Naive thymus-derived CD4-positive, alpha-beta T cell (primary cell): ENCODE data around the gene SNRPN. TPM values are rescaled to one million over a fixed set of nuclear protein-coding genes. Genes with fewer than 3 reads are reported as not detected.

Experiments used
- ATAC-seq: fragments of 150-1000 bp; cut with Tn5 transposase; 2 replicates; pipeline ENCODE4 v1.10.0; 2021; ENCODE audit warnings: mild to moderate bottlenecking, moderate library complexity
- CTCF ChIA-PET: fragments of 350-600 bp; sonication (Branson Sonifier 250); formaldehyde crosslinking; loops from one replicate; lab custom pipeline; 2021; ENCODE audit warnings: antibody characterized with exemption; lab: Charles Lee
- POLR2A ChIA-PET: fragments of 350-600 bp; sonication (Branson Sonifier 250); formaldehyde crosslinking; loops from one replicate; lab custom pipeline; 2021; ENCODE audit warnings: antibody characterized with exemption, inconsistent platforms; lab: Charles Lee
- DNase-seq, 9 donors: peaks; one replicate each; pipeline versions ENCODE4 v3.0.0 to v3.0.0-alpha.2; 2020 to 2022; ENCODE audit warnings: mixed read lengths in 1 of 9
- H3K27ac ChIP-seq: one replicate; pipeline ENCODE4 v1.7.0; 2013; ENCODE audit warnings: mild to moderate bottlenecking, low read depth, low read length, moderate library complexity
- H3K27me3 ChIP-seq, 2 donors: one replicate each; pipeline ENCODE4 v1.7.0; 2013; ENCODE audit warnings: low read length in 2 of 2, mild to moderate bottlenecking in 2 of 2, moderate library complexity in 2 of 2; ENCODE audit not compliant: control insufficient read depth in 2 of 2, insufficient read depth in 2 of 2
- H3K36me3 ChIP-seq, 3 experiments: 1 replicate in 2 of 3; 2 replicates in 1 of 3; pipeline ENCODE4 v1.7.0; 2013; ENCODE audit warnings: low read length in 3 of 3, mild to moderate bottlenecking in 3 of 3, moderate library complexity in 1 of 3; ENCODE audit not compliant: insufficient read depth in 3 of 3, control insufficient read depth in 2 of 3
- H3K4me1 ChIP-seq, 2 donors: one replicate each; pipeline ENCODE4 v1.7.0; 2013; ENCODE audit warnings: low read length in 2 of 2, mild to moderate bottlenecking in 2 of 2, moderate library complexity in 1 of 2; ENCODE audit not compliant: control insufficient read depth in 2 of 2, insufficient read depth in 2 of 2
- H3K4me3 ChIP-seq: 2 replicates; pipeline ENCODE4 v1.7.0; 2013; ENCODE audit warnings: mild to moderate bottlenecking, low read length
- H3K9me3 ChIP-seq, 3 experiments: 1 replicate in 2 of 3; 2 replicates in 1 of 3; pipeline ENCODE4 v1.7.0; 2013; ENCODE audit warnings: low read length in 3 of 3; ENCODE audit not compliant: control insufficient read depth in 2 of 3
- H3K27ac Mint-ChIP-seq, 9 donors: one replicate each; pipeline ENCODE4 v1.8.0; 2020 to 2022; ENCODE audit warnings: mixed read lengths in 9 of 9, mild to moderate bottlenecking in 8 of 9, moderate library complexity in 5 of 9, inconsistent platforms in 2 of 9
- H3K27me3 Mint-ChIP-seq, 5 donors: one replicate each; pipeline ENCODE4 v1.8.0; 2021 to 2022; ENCODE audit warnings: mixed read lengths in 5 of 5, mild to moderate bottlenecking in 1 of 5
- H3K36me3 Mint-ChIP-seq, 5 donors: one replicate each; pipeline ENCODE4 v1.8.0; 2020 to 2022; ENCODE audit warnings: mixed read lengths in 5 of 5, mild to moderate bottlenecking in 3 of 5, inconsistent platforms in 1 of 5
- H3K4me1 Mint-ChIP-seq, 7 donors: one replicate each; pipeline ENCODE4 v1.8.0; 2020 to 2022; ENCODE audit warnings: mixed read lengths in 7 of 7, mild to moderate bottlenecking in 3 of 7, inconsistent platforms in 1 of 7
- H3K4me3 Mint-ChIP-seq, 10 donors: one replicate each; pipeline ENCODE4 v1.8.0; 2020 to 2022; ENCODE audit warnings: mild to moderate bottlenecking in 10 of 10, mixed read lengths in 10 of 10, moderate library complexity in 6 of 10, inconsistent platforms in 2 of 10
- H3K9me3 Mint-ChIP-seq, 11 donors: one replicate each; pipeline ENCODE4 v1.8.0; 2020 to 2022; ENCODE audit warnings: mixed read lengths in 11 of 11, mild to moderate bottlenecking in 4 of 11, inconsistent platforms in 1 of 11, moderate library complexity in 1 of 11
- intact Hi-C, 2 donors: fragments of 100-400 bp; cut with micrococcal nuclease; formaldehyde crosslinking; loops; one replicate each; pipeline ENCODE4 v1.15.1; 2023
- polyA plus RNA-seq, 2 donors: library from polyadenylated mRNA; unstranded; fragments of 300-500 nt; fragmentation: Illumina TruSeq; gene quantifications; one replicate each; pipeline ENCODE4 v1.2.3, GENCODE V29; 2021
- total RNA-seq, 6 experiments: library from RNA in 5 of 6; stranded (reverse) in 5 of 6; gene quantifications; 1 replicate in 5 of 6; 2 replicates in 1 of 6; pipeline ENCODE4 v1.2.3 and lab custom pipeline; 2021 to 2026

SNRPN gene
- total and polyA plus RNA-seq, 7 experiments from 2014 or later: 58.1 to 468 (median 153) TPM

GRCh38 chr15:24976932-24977331, 22.1 kb downstream of the SNRPN start:
- H3K4me3 Mint-ChIP-seq: no peak overlapping the region
- H3K36me3 ChIP-seq: peaks cover 11 to 86% (median 48%) of the 10 kb centered on the region in 3 experiments
- peaks cover 14 to 95% (median 70%) of the 10 kb centered on the region in 11 donors for H3K9me3 Mint-ChIP-seq
- no peaks in the 10 kb centered on the region for H3K4me1 ChIP-seq
- ChIA-PET POLR2A (no interaction called here), CTCF (no interaction called here)
- H3K36me3 Mint-ChIP-seq: peaks cover 32 to 87% (median 77%) of the 10 kb centered on the region in 5 donors
- no peak overlapping the region for H3K27ac ChIP-seq
- no peak for DNase-seq
- ATAC-seq: no peak
- peaks cover 0 to 85% (median 24%) of the 10 kb centered on the region in 3 experiments for H3K9me3 ChIP-seq
- intact Hi-C loops: no loop called here
- peaks cover 0 to 5% (median 0%) of the 10 kb centered on the region in 7 donors for H3K4me1 Mint-ChIP-seq
- H3K27me3 Mint-ChIP-seq: no peaks in the 10 kb centered on the region
- no peak overlapping the region for H3K4me3 ChIP-seq
- H3K27ac Mint-ChIP-seq: no peak overlapping the region
- no peaks in the 10 kb centered on the region for H3K27me3 ChIP-seq

GRCh38 chr15:24977686-24978085, 22.9 kb downstream of the SNRPN start:
- intact Hi-C loops: no loop called here
- Mint-ChIP-seq H3K4me1 (peaks cover 0 to 5% (median 0%) of the 10 kb centered on the region in 7 donors), H3K36me3 (peaks cover 32 to 91% (median 84%) of the 10 kb centered on the region in 5 donors), H3K27ac (no peak overlapping the region), H3K4me3 (no peak overlapping the region), H3K27me3 (no peaks in the 10 kb centered on the region), H3K9me3 (peaks cover 14 to 97% (median 76%) of the 10 kb centered on the region in 11 donors)
- ChIA-PET POLR2A (no interaction called here), CTCF (no interaction called here)
- Histone ChIP-seq H3K4me3 (no peak overlapping the region), H3K9me3 (peaks cover 0 to 87% (median 27%) of the 10 kb centered on the region in 3 experiments), H3K27ac (no peak overlapping the region), H3K36me3 (peaks cover 11 to 94% (median 54%) of the 10 kb centered on the region in 3 experiments), H3K27me3 (no peaks in the 10 kb centered on the region), H3K4me1 (no peaks in the 10 kb centered on the region)
- ATAC-seq (no peak), DNase-seq (no peak)

GRCh38 chr15:24985224-24985623, 30.4 kb downstream of the SNRPN start:
- H3K9me3 ChIP-seq: peaks cover 0 to 73% (median 19%) of the 10 kb centered on the region in 3 experiments
- no peaks in the 10 kb centered on the region for H3K4me1 ChIP-seq
- no peaks in the 10 kb centered on the region for H3K27me3 ChIP-seq
- H3K4me3 Mint-ChIP-seq: no peak overlapping the region
- H3K36me3 Mint-ChIP-seq: peaks cover 25 to 90% (median 83%) of the 10 kb centered on the region in 5 donors
- H3K9me3 Mint-ChIP-seq: peaks cover 16 to 97% (median 67%) of the 10 kb centered on the region in 11 donors
- no peak for DNase-seq
- H3K27ac ChIP-seq: no peak overlapping the region
- CTCF ChIA-PET: no interaction called here
- POLR2A ChIA-PET: interaction anchor here (0.8 kb wide), 1 partner anchor 16 kb away, joined by 3 read pairs; no protein-coding TSS in a partner anchor
- intact Hi-C loops: no loop called here
- peaks cover 0 to 90% (median 16%) of the 10 kb centered on the region in 3 experiments for H3K36me3 ChIP-seq
- H3K4me3 ChIP-seq: no peak overlapping the region
- no peak overlapping the region for H3K27ac Mint-ChIP-seq
- H3K4me1 Mint-ChIP-seq: peaks cover 0 to 4% (median 0%) of the 10 kb centered on the region in 7 donors
- no peaks in the 10 kb centered on the region for H3K27me3 Mint-ChIP-seq
- no peak for ATAC-seq

- Histone ChIP-seq H3K27me3 (no peaks in the 10 kb centered on the region), H3K4me1 (no peaks in the 10 kb centered on the region), H3K4me3 (no peak overlapping the region), H3K9me3 (peaks cover 0 to 80% (median 23%) of the 10 kb centered on the region in 3 experiments), H3K36me3 (peaks cover 0 to 85% (median 15%) of the 10 kb centered on the region in 3 experiments), H3K27ac (no peak overlapping the region)
- intact Hi-C loops: no loop called here
- CTCF ChIA-PET: interaction anchor here (0.6 kb wide), 1 partner anchor 337 kb away, joined by 3 read pairs; no protein-coding TSS in a partner anchor
- H3K27ac Mint-ChIP-seq: no peak overlapping the region
- peaks cover 0 to 4% (median 0%) of the 10 kb centered on the region in 7 donors for H3K4me1 Mint-ChIP-seq
- POLR2A ChIA-PET: no interaction called here
- no peak for ATAC-seq
- no peak for DNase-seq
- H3K4me3 Mint-ChIP-seq: no peak overlapping the region
- peaks cover 25 to 96% (median 75%) of the 10 kb centered on the region in 5 donors for H3K36me3 Mint-ChIP-seq
- H3K9me3 Mint-ChIP-seq: peaks cover 16 to 100% (median 73%) of the 10 kb centered on the region in 11 donors
- no peaks in the 10 kb centered on the region for H3K27me3 Mint-ChIP-seq
These were observed 31.9 kb downstream of the SNRPN start for GRCh38 chr15:24986653-24987052.

GRCh38 chr15:25019434-25019833, 64.6 kb downstream of the SNRPN start:
- Histone ChIP-seq H3K36me3 (peaks cover 0 to 24% (median 4%) of the 10 kb centered on the region in 3 experiments), H3K27ac (no peak overlapping the region), H3K9me3 (peaks cover 0 to 76% (median 17%) of the 10 kb centered on the region in 3 experiments), H3K4me1 (no peaks in the 10 kb centered on the region), H3K27me3 (no peaks in the 10 kb centered on the region), H3K4me3 (no peak overlapping the region)
- Mint-ChIP-seq H3K36me3 (peaks cover 29 to 55% (median 47%) of the 10 kb centered on the region in 5 donors), H3K4me1 (peaks cover 0 to 2% (median 0%) of the 10 kb centered on the region in 7 donors), H3K9me3 (peaks cover 19 to 95% (median 64%) of the 10 kb centered on the region in 11 donors), H3K27me3 (no peaks in the 10 kb centered on the region), H3K27ac (no peak overlapping the region), H3K4me3 (no peak overlapping the region)
- ChIA-PET POLR2A (no interaction called here), CTCF (no interaction called here)
- intact Hi-C loops: no loop called here
- ATAC-seq (no peak), DNase-seq (no peak)

- ATAC-seq (no peak), DNase-seq (no peak)
- Mint-ChIP-seq H3K27ac (no peak overlapping the region), H3K4me3 (no peak overlapping the region), H3K4me1 (peaks cover 0 to 2% (median 0%) of the 10 kb centered on the region in 7 donors), H3K36me3 (peaks cover 32 to 75% (median 61%) of the 10 kb centered on the region in 5 donors), H3K27me3 (no peaks in the 10 kb centered on the region), H3K9me3 (peaks cover 15 to 96% (median 63%) of the 10 kb centered on the region in 11 donors)
- intact Hi-C loops: no loop called here
- Histone ChIP-seq H3K36me3 (peaks cover 0 to 39% (median 4%) of the 10 kb centered on the region in 3 experiments), H3K9me3 (peaks cover 0 to 77% (median 20%) of the 10 kb centered on the region in 3 experiments), H3K4me1 (no peaks in the 10 kb centered on the region), H3K4me3 (no peak overlapping the region), H3K27ac (no peak overlapping the region), H3K27me3 (no peaks in the 10 kb centered on the region)
- ChIA-PET POLR2A (no interaction called here), CTCF (no interaction called here)
These were observed 67.4 kb downstream of the SNRPN start for GRCh38 chr15:25022233-25022632.
